NCI-H1417 (cell line): Measurements from ENCODE around the gene CEP350.

Experiments
- DNase-seq, 3 experiments: peaks; one replicate each; lab custom pipeline; 2025; lab: John Stamatoyannopoulos, UW

CEP350 gene

DNA sequence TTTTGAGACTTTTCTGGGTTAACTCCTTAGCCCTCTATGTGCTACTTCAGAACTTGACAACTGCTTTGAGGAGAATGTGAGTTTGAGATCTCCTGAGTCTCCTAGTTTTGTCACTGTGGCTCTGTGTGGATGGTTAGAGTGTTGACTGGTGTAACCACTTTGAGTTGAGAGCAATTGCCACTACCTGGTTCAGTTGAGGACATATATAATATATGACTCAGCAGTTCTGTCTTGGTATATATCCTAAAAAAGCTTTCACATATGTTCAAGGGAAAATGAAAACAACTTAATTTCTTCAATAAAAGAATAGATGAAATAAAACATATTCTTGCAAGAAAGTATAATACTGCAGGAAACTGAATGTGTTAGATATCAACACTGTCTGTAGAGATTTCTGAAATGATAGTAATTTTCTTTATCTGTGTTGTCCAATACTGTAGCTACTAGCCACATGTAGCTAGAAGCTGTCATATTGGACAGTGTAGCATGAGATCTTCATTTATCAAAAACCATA is 103.3 kb downstream of the CEP350 start:
- no peak for DNase-seq

DNA sequence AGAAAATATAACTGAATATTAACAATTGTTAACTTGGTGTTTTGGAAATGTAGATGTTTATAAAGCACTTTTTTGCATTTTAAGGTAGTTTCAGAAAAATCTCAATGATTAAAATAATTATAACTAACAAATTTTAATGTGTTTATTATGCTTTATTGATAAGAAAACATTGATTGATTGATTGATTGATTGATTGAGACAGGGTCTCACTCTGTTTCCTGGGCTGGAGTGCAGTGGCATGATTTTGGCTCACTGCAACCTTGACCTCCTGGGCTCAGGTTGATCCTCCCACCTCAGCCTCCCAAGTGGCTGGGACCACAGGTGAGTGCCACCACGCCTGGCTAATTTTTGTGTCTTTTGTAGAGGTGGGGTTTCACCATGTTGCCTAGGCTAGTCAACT is 106.4 kb downstream of the CEP350 start:
- no peak for DNase-seq

DNA sequence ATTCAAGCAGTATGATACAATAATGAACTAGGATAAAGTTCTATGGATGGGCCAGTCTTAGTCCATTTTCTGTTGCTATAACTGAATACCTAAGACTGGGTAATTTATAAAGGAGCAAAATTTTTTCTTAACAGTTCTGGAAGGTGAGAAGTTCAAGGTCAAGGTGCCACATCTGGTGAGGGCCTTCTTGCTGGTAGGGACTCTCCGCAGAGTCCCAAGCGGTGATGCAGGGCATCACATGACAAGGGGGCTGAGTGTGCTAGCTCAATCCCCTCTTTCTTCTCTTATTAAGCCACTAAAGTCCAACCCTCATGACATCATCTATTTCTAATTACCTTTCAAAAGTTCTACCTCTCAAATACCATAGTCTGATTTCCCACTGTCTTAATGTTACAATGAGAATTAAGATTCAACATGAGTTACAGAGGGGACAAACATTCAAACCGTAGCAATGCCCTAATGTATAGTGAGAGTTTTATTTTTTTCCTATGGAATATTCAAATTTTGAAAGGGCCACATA is 107.9 kb downstream of the CEP350 start:
- no peak for DNase-seq

DNA sequence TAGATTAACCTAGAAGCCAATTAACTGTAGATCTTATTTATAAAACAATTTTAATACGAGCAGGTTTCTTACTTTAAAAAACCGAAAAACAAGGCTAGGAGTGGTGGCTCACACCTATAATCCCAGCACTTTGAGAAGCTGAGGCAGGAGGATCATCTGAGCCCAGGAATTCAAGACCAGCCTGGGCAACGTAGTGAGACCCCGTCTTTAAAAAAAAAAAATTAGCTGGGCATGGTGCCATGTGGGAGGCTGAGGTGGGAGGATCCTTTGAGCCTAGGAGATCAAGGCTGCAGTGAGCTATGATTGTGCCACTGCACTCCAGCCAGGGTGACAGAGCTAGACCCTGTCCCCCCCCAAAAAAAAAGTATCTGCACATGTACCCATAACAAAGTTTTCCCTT is 110.8 kb downstream of the CEP350 start:
- no peak for DNase-seq

DNA sequence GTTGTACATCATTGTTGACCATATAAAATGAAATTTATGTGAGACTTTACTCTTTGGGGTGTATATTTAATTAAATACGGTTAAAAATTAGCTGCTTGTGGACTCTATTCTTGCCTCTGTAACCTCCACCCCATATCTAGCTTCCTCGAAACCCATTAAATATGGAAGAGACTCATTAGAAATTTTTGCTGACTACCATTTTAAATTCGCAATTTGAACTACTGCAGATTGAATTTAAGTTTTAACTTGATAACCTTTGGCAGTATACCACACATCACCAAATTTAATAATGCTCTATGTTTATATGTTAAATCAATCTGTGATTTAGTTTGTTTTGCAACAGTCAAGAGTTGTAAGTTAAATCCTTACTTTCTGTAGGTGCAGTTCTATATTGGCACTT is 111.5 kb downstream of the CEP350 start:
- DNase-seq = no peak

DNA sequence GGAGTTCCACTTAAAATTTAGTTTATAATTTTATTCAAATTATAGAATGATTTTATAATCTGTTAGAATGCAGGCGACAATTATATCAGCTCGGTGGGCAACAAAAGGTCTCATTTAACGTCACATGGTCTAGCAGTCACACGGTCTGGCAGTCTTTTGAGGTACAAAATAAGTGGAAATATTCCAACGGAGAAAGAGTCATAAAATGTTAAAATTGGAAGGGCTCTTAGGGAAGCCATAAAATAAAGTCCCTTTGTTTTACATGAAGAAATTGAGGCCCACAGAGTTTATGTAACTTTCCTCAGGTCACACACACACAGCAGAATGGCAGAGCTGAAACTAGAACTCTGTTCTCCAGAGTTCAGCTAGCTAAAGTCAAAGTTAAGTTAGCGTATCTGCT is 115.7 kb downstream of the CEP350 start:
- DNase-seq = no peak

DNA sequence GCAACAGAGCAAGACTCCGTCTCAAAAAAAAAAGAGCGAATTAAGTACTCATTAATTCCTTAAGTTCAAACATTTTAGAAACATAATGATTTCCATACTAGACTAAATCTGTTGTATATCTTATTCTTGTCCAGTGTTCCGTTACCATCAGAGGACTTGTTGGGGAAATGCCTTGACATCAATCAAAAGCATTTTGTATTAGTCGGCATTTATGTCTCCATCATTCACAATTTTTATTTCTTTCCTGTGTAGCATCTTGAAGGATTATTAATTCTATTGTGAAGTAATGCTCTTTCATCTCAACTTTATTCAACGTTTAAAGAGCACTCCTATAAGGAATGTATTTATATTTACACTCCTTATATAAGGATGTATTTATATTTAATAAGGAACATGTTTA is 117.1 kb downstream of the CEP350 start:
- no peak for DNase-seq

DNA sequence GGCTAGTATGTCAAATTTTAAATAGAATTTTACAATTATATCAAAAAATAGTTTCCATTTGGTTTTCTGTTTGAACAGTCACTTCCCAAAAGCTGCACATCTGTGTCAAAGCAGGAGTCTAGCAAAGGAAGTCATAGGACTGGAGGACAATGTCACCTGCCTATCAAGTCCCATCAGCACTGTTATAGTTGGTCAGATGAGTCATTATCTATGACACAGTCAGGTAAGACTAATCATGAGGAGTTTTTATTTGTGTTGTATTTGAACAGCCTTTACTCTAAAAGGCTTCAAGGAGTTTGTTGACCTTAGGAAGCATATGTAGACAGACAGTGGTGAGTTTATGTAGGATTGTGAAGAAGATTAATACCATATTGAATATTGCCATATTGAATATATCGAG is 125.8 kb downstream of the CEP350 start:
- DNase-seq = peak in 1 of 3 experiments; percentile 4

DNA sequence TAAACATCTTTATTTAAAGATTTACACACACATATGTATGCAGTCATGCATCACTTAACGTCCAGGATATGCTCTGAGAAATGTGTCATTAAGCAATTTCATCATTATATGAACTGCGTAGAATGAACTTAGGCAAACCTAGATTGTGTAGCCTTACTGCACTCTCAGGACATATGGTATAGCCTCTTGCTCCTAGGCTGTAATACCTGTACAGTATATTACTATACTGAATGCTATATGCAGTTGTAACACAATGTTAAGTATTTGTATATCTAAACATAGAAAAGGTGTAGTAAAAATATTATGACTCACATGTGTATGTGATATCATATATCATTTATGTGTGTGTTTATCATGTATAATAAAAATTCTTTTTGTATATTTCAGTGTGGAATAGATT is 126.9 kb downstream of the CEP350 start:
- DNase-seq = no peak

DNA sequence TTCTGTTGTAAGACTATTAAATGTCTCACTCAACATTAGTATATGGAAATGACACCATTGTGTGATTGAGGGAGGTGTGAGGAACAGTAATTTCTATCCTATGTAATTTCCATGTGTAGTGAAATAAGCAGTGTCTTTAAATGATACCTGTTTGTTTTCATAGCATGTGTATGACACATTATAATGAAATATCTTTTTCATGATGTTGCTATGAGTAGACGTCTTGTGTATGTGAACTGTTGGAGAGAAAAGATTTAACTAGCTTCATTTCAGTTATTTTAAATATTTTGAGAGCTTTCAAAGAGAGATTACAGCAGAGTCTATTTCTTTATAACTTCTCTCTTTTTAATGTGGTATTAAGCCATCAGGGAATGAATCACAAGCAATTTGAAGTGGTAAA is 128.6 kb downstream of the CEP350 start:
- no peak for DNase-seq

DNA sequence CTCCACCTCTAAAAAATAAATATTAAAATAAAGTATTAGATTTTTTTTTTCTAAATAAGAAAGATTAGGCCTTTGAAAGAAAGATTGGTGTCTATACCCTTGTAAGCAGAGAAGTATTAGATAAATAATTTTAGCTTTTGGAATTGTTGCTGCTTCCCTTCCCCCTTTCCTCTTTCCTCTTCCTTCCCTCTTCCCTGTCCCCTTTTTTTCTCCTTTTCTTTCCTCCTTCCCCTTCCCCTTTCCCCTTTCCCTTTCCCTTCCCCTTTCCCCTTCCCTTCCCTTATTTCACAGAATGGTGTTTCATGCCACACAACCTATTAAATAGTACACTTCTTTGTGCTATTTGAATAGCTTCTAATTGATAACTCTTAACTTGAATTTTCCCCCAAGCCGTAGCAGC is 130.3 kb downstream of the CEP350 start:
- DNase-seq = no peak

DNA sequence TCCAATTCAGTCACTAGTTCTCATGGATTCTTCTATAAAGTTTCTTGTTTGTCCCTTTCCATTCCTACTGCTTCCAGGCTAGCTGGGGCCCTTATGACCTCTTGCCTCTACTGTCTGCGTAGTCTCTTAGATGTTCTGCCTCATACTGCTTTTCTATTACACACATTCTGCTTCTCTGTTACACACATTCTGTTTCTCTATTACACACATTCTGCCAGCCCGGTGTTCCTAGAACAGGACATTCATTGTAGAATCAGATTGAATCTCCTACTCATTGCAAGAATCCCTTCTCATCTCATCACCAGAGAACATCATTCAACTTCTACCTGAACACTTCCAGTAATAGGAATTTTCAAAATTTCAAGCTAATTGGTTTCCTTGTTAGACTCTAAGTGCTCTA is 130.7 kb downstream of the CEP350 start:
- DNase-seq = no peak

DNA sequence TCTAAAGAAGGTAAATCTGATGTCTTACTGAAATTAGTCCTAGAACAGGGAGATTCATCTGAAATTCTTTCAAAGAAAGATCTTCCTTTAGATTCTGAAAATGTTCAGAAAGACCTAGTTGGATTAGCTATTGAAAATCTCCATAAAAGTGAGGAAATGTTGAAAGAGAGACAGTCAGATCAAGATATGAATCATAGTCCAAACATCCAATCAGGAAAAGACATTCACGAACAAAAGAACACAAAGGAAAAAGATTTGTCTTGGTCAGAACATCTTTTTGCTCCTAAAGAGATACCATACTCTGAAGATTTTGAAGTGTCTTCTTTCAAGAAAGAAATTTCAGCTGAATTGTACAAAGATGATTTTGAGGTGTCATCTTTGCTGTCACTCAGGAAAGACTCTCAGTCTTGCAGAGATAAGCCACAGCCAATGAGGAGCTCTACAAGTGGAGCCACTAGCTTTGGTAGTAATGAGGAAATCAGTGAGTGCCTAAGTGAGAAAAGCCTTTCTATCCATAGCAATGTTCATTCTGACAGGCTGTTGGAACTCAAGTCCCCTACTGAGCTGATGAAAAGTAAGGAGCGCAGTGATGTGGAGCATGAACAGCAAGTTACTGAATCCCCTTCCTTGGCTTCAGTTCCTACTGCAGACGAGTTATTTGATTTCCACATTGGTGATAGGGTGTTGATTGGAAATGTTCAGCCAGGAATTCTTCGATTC is 138.5 kb downstream of the CEP350 start:
- DNase-seq = no peak

DNA sequence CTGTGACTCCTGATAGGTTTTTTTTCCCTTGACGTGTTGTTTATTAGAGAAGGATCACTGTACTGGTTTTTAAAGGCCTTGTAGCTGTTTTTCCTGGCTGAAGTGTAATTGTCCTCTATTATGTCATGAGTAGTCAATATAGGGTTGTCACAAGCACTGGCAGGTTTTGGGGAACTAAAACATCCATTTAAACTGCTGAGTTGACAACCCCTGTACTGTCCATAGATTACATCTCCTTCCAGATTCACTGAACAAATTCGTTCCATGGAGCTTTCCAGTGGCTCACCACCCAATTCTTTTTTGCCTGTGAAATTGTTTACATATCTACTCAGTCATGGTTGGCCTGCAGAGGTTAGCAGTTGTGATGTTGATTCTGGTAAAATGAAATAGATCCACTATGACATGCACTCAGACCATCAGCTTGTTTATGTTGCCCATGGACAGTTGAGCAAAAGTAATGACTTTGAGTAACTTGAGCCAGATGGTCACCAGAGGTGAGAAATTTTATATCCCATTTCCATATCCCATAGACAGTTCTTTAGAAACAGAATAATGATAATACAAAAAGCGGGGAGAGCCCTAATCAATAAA is 140.2 kb downstream of the CEP350 start:
- DNase-seq = peak in 1 of 3 experiments; percentile 71

DNA sequence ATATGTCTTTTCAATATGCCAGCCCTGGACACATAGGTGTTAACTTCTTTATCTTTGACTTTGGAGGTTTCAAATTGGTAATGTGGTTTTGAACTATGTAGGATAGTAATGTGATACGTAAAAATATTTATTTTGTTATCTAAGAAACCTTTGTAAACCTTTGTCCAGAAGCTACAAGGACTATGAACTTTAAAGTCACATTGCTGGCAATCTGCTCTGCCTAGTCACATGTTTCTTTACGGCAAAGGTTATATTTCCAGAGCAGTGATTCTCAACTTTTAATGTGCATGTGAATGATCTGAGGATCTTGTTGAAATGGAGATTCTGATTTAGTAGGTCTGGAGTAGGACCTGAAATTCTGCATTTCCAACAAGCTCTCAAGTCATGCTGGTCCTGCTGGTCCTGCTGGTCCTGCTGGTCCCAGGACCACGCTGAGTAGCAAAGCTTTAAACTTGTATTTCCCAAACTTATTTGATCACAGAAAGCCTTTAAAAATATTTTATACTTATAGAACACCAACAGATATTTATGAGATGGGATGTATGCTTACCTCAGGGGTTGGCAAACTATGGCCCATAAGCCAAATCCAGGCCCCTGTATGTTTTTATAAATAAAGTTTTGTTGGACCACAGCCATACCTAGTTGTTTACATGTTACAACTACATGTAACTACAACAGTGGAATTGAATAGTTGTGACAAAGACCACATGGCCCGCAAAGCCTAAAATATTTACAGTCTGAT is 142.1 kb downstream of the CEP350 start:
- no peak for DNase-seq

DNA sequence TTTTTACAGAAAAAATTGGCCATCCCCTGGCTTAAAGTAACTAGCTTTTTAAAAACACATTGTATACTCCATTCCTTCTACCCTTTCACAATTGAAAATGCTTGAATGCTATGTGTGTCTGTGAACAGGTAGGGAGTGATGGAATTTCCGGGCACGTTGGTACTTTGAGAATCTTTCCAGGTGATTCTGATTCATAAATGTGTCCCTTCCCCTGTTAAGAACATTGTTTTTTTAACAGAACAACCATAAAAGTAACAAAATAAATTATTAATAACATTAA is 142.7 kb downstream of the CEP350 start:
- no peak for DNase-seq

DNA sequence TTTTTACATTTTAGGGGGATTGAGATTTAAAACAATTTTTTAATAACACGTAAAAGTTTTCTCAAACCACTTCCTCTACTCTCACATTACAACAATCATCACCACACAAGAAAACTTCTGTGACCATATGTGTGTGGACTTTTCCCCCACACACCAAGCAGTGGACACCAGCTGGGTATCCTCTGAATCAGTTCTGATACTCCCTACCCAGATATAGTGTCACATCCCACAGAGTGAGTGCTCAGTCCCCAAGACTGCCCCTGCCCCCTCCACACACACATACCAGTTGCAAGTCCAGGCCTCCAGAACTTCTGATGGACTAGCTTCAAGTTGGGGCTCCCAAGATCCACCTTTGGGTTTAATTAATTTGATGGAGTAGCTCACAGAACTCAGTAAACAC is 146.8 kb downstream of the CEP350 start:
- DNase-seq = no peak

DNA sequence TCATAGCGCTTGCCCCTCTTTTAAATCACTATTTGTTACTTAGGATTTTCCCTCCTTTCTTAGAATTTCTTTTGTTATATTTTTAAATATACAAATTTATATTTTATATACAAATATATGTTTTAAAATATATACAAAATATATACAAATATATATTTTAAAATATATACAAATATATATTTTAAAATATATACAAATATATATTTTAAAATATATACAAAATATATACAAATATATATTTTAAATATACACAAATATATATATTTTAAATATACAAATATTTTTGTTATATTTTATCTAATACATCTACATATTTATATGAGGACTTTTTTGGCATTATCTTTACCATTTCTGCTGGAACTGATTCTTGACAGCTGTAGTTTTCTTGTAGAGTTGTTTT is 149.2 kb downstream of the CEP350 start:
- no peak for DNase-seq

DNA sequence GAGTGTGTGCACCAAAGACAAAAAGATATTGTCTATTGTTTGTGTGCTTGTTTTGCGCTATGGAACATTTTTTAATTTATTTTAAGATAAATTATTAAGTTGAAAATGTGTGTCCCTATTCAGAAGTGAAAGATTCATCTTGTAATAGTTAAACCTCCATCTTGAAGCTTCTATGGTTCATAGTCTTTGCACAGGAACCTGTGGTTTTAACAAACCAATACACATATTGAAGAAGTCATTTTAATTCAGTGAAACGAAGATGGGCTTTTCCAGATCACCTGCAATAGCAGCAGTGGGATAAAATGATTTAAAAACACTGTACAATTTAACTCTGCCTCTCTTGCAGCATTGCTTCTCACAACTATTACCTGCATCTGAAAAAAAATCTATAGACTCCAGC is 157.5 kb downstream of the CEP350 start:
- no peak for DNase-seq

DNA sequence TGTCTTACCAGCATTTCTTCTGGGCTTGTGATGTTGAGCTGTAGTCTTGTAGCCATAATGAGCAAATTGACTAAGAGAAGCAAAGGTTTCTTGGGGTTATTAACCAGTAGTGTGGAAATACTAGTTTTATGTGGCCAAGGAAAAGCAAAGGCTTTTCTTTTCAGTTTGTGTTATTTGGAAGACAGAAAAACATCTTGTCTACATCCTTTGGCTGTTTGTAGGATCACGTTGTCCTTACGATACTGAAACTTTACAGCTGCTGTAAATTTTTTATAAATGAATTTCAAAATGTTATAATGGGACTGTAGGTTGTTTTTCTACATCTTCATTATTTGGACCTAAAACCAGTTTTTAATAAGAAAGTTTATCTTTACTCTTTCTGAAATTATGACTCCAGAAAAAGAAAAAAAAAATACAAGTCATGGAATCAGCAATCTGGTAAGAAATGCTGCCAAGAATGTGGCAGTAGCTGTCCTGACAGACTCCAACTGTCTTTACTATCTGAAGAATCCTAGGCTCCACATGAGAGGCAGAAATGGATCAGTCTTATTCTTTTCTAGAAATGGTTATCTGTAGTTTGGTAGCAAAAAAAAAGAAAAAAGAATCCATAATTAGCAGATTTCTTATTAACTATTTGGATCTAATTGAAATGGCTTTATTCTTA is 158.5 kb downstream of the CEP350 start:
- no peak for DNase-seq

DNA sequence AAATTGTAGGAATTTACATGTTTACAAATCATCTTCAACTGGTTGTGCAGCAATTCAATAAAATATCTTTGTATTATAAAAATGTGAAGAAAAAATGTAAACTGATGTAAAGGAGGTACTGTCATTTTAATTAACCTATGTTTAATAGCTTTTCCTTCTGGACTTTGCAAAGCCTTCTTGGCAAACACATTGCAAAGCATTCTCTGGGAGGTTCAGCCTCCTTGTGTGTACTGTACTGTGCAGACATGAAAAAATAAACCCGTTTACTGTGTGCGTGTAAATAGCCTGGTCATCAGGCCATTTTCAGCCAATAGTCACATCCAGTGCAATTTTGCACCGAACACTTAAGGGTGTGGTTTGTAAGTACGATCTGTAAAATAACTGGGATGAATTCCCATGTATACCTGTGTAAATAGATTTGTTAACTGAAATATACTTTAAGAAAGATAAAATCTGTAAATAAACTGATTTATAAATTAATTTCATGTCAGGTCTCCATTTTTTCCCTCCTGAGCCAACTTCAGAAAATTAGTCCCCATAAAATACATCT is 159.9 kb downstream of the CEP350 start:
- no peak for DNase-seq
